ENCODE data around the gene KCNH5.

DNA sequence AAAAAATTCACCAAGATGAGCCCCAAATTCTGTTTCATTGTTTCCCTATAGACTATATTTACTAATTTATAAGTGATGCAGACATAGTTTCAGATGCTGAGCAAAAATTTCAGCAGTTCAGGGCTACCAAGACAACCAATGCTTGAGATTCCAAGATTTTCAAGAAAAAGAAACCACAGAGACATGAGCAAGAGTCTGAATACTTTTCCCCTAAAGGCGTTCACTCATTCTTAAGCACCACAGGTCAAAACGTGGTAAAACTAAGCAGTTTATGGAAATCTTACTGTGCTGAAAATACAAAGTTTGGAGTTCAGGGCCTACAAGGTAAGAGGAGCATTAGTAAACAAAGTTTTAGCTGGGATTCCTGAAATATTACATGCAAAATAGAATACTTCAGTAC lies 221.2 kb downstream of the KCNH5 start:
- TF ChIP-seq, protein P1, sequence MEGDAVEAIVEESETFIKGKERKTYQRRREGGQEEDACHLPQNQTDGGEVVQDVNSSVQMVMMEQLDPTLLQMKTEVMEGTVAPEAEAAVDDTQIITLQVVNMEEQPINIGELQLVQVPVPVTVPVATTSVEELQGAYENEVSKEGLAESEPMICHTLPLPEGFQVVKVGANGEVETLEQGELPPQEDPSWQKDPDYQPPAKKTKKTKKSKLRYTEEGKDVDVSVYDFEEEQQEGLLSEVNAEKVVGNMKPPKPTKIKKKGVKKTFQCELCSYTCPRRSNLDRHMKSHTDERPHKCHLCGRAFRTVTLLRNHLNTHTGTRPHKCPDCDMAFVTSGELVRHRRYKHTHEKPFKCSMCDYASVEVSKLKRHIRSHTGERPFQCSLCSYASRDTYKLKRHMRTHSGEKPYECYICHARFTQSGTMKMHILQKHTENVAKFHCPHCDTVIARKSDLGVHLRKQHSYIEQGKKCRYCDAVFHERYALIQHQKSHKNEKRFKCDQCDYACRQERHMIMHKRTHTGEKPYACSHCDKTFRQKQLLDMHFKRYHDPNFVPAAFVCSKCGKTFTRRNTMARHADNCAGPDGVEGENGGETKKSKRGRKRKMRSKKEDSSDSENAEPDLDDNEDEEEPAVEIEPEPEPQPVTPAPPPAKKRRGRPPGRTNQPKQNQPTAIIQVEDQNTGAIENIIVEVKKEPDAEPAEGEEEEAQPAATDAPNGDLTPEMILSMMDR (IDR thresholded peaks at IDR 0.05): no peak
- no peak for TF ChIP-seq POLR2A (IDR thresholded peaks at IDR 0.05; ENCODE audit: low read depth)
- no peak for TF ChIP-seq EP300 (IDR thresholded peaks at IDR 0.05)
- no peak for TF ChIP-seq POLR2AphosphoS5 (IDR thresholded peaks at IDR 0.05)
